HCT116 (cell line): ENCODE measurements around the gene BTBD16.

Experiments used
- EZH2phosphoT487 ChIP-seq: fragments of 200-600 bp; IDR thresholded peaks from 2 replicates; pipeline ENCODE4 v1.6.1; 2018; ENCODE audit warnings: antibody characterized with exemption, borderline replicate concordance
- JUND ChIP-seq: IDR thresholded peaks from 2 replicates; pipeline ENCODE4 v1.6.1; 2012
- MAX ChIP-seq: IDR thresholded peaks from 2 replicates; pipeline ENCODE4 v1.6.1; 2012
- POLR2AphosphoS5 ChIP-seq: IDR thresholded peaks from 2 replicates; pipeline ENCODE4 v1.6.1; 2011; ENCODE audit warnings: mild to moderate bottlenecking, low read depth, low read length, moderate library complexity
- RAD21 ChIP-seq: IDR thresholded peaks from 2 replicates; pipeline ENCODE4 v1.6.1; 2012; ENCODE audit warnings: low read depth, mild to moderate bottlenecking
- ZNF274 ChIP-seq: fragments of 200-500 bp; sonication (Bioruptor generic); IDR thresholded peaks from 2 replicates; pipeline ENCODE4 v1.6.1; 2014; ENCODE audit warnings: mild to moderate bottlenecking, low read depth, low read length, inconsistent platforms
- TF ChIP-seq, protein P1 (sequence below), 3 experiments: fragments of 200-600 bp in 1 of 3; sonication (generic) in 1 of 3; IDR thresholded peaks in 2 of 3; conservative IDR thresholded peaks in 1 of 3; 2 replicates each; pipeline ENCODE4 v1.5.1; 2012 to 2017; ENCODE audit warnings: low read depth in 2 of 3, low read length in 2 of 3, antibody characterized with exemption in 1 of 3, borderline replicate concordance in 1 of 3, control low read depth in 1 of 3, mild to moderate bottlenecking in 1 of 3, mixed read lengths in 1 of 3, mixed run types in 1 of 3, moderate library complexity in 1 of 3; ENCODE audit not compliant: insufficient read depth in 1 of 3

GRCh38 chr10:122331100-122331499 lies 60.0 kb downstream of the BTBD16 start:
- TF ChIP-seq, protein P1, sequence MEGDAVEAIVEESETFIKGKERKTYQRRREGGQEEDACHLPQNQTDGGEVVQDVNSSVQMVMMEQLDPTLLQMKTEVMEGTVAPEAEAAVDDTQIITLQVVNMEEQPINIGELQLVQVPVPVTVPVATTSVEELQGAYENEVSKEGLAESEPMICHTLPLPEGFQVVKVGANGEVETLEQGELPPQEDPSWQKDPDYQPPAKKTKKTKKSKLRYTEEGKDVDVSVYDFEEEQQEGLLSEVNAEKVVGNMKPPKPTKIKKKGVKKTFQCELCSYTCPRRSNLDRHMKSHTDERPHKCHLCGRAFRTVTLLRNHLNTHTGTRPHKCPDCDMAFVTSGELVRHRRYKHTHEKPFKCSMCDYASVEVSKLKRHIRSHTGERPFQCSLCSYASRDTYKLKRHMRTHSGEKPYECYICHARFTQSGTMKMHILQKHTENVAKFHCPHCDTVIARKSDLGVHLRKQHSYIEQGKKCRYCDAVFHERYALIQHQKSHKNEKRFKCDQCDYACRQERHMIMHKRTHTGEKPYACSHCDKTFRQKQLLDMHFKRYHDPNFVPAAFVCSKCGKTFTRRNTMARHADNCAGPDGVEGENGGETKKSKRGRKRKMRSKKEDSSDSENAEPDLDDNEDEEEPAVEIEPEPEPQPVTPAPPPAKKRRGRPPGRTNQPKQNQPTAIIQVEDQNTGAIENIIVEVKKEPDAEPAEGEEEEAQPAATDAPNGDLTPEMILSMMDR (IDR thresholded peaks at IDR 0.05 in 2 of 3, conservative IDR thresholded peaks at IDR 0.05 in 1 of 3; ENCODE audit: borderline replicate concordance in 1 of 3, insufficient read depth in 1 of 3, low read depth in 2 of 3, low read length in 2 of 3), result no peak
- TF ChIP-seq EZH2phosphoT487 (no peak), RAD21 (no peak), ZNF274 (no peak), POLR2AphosphoS5 (no peak), MAX (no peak), JUND (no peak)
